Inflammatory macrophage treated with lipopolysaccharide for 1 hour (primary cell): ENCODE data around the gene RNF180.

Experiments
- DNase-seq, 2 donors: peaks; one replicate each; pipeline ENCODE4 v3.0.0-alpha.2; 2020 to 2022

The RNF180 gene

GRCh38 chr5:64165500-64166200, at the start of gene RNF180:
RNF180 (plus strand) TSS chr5:64165843; CDS start chr5:64200808, 34,965 bp downstream.
- no peak for DNase-seq

- no peak for DNase-seq
Observed at GRCh38 chr5:64125521-64125920, 40.1 kb upstream of the RNF180 start.

- DNase-seq, result no peak
Observed at GRCh38 chr5:64126202-64126741, 39.4 kb upstream of the RNF180 start.

- DNase-seq, result no peak
Observed at GRCh38 chr5:64140018-64140417, 25.6 kb upstream of the RNF180 start.

- DNase-seq, result no peak
Observed at GRCh38 chr5:64144425-64145215, 21.0 kb upstream of the RNF180 start.

- no peak for DNase-seq
Observed at GRCh38 chr5:64145216-64145895, 20.3 kb upstream of the RNF180 start.

- no peak for DNase-seq
Observed at GRCh38 chr5:64147379-64147778, 18.3 kb upstream of the RNF180 start.

GRCh38 chr5:64147849-64148441, 17.7 kb upstream of the RNF180 start:
- DNase-seq, result no peak

GRCh38 chr5:64149268-64149667, 16.4 kb upstream of the RNF180 start:
- DNase-seq, result no peak

GRCh38 chr5:64149857-64150521, 15.7 kb upstream of the RNF180 start:
- no peak for DNase-seq

- no peak for DNase-seq
Observed at GRCh38 chr5:64156261-64156660, 9.4 kb upstream of the RNF180 start.

- DNase-seq, result no peak
Observed at GRCh38 chr5:64158827-64159226, 6.8 kb upstream of the RNF180 start.

GRCh38 chr5:64160201-64160600, 5.4 kb upstream of the RNF180 start:
- DNase-seq, result no peak

GRCh38 chr5:64161420-64161819, 4.2 kb upstream of the RNF180 start:
- DNase-seq, result no peak

GRCh38 chr5:64163135-64163534, 2.5 kb upstream of the RNF180 start:
- no peak for DNase-seq

- DNase-seq, result no peak
Observed at GRCh38 chr5:64163746-64164145, 1.9 kb upstream of the RNF180 start.

- no peak for DNase-seq
Observed at GRCh38 chr5:64164166-64164565, 1.5 kb upstream of the RNF180 start.

GRCh38 chr5:64165160-64165499, 513 bp upstream of the RNF180 start:
- DNase-seq, result no peak

GRCh38 chr5:64166201-64166959, 737 bp downstream of the RNF180 start:
- no peak for DNase-seq

GRCh38 chr5:64176301-64176700, 10.7 kb downstream of the RNF180 start:
- no peak for DNase-seq

GRCh38 chr5:64180661-64181343, 15.2 kb downstream of the RNF180 start:
- no peak for DNase-seq
